GDM1 (cell line): ENCODE results near the gene LGALS7B.
"Not testable (repeated sequence)": the region's sequence is repeated elsewhere in the genome, so short reads cannot be mapped to it uniquely, and the experiment has no call there.

Source experiments
- DNase-seq: peaks from one replicate; lab custom pipeline; 2025; lab: John Stamatoyannopoulos, UW

LGALS7B gene

GRCh38 chr19:38788478-38789243 is at the start of gene LGALS7B:
TSS of gene LGALS7B (plus strand) at chr19:38789200. CDS start at chr19:38789227, 27 bp downstream.
- DNase-seq = no peak

- DNase-seq = no peak
These were observed 49.4 kb upstream of the LGALS7B start for GRCh38 chr19:38739440-38740256.

- no peak for DNase-seq
These were observed 48.8 kb upstream of the LGALS7B start for GRCh38 chr19:38740257-38740592.

- DNase-seq = no peak
These were observed 48.1 kb upstream of the LGALS7B start for GRCh38 chr19:38740932-38741331.

- no peak for DNase-seq
These were observed 47.3 kb upstream of the LGALS7B start for GRCh38 chr19:38741670-38742069.

GRCh38 chr19:38742296-38742695 is 46.7 kb upstream of the LGALS7B start:
- DNase-seq = no peak

- no peak for DNase-seq
These were observed 46.1 kb upstream of the LGALS7B start for GRCh38 chr19:38742906-38743305.

- no peak for DNase-seq
These were observed 45.4 kb upstream of the LGALS7B start for GRCh38 chr19:38743394-38744297.

GRCh38 chr19:38744298-38744681 is 44.7 kb upstream of the LGALS7B start, which contains the start of gene CAPN12:
TSS of gene CAPN12 (minus strand) at chr19:38744474. CDS start at chr19:38744165, 309 bp downstream.
- DNase-seq = no peak

- DNase-seq = no peak
These were observed 44.1 kb upstream of the LGALS7B start for GRCh38 chr19:38744874-38745273.

GRCh38 chr19:38745316-38745715 is 43.7 kb upstream of the LGALS7B start:
- DNase-seq = no peak

- DNase-seq = not testable (repeated sequence)
These were observed 35.2 kb upstream of the LGALS7B start for GRCh38 chr19:38753783-38754182.

GRCh38 chr19:38754196-38754595 is 34.8 kb upstream of the LGALS7B start:
- not testable (repeated sequence) for DNase-seq

GRCh38 chr19:38759590-38760003 is 29.4 kb upstream of the LGALS7B start:
- DNase-seq = no peak

GRCh38 chr19:38760805-38761517 is 28.0 kb upstream of the LGALS7B start:
- DNase-seq = not testable (repeated sequence)

GRCh38 chr19:38761884-38762389 is 27.1 kb upstream of the LGALS7B start:
- DNase-seq = not testable (repeated sequence)

GRCh38 chr19:38763795-38764220 is 25.2 kb upstream of the LGALS7B start:
- DNase-seq = no peak

- no peak for DNase-seq
These were observed 23.8 kb upstream of the LGALS7B start for GRCh38 chr19:38765214-38765613.

- no peak for DNase-seq
These were observed 22.5 kb upstream of the LGALS7B start for GRCh38 chr19:38766276-38767047.

- DNase-seq = no peak
These were observed 19.3 kb upstream of the LGALS7B start for GRCh38 chr19:38769635-38770211.
